H1 (cell line): ENCODE data around the gene CDC42BPB. TPM values are rescaled to one million over a fixed set of nuclear protein-coding genes. Genes with fewer than 3 reads are reported as not detected.

ENCODE experiments used
- CTCF ChIA-PET: fragments of 300-600 bp; sonication (Branson Sonifier 250); formaldehyde crosslinking; loops from one replicate; lab custom pipeline; 2021; ENCODE audit not compliant: partially characterized antibody; lab: Charles Lee
- POLR2A ChIA-PET: fragments of 300-600 bp; sonication (Branson Sonifier 250); formaldehyde crosslinking; loops from one replicate; lab custom pipeline; 2021; ENCODE audit warnings: inconsistent platforms; ENCODE audit not compliant: partially characterized antibody; lab: Charles Lee
- DNase-seq, 2 experiments: peaks; one replicate each; pipeline versions ENCODE4 v3.0.0 to v3.0.0-alpha.2; 2010 to 2022; ENCODE audit warnings: low spot score in 2 of 2, low read depth in 1 of 2, mixed read lengths in 1 of 2
- FAIRE-seq: peaks from 2 replicates; lab custom pipeline; 2011; peaks lifted over from hg19 to GRCh38; lab: Jason Lieb, UNC
- H2AFZ ChIP-seq: 2 replicates; pipeline ENCODE4 v1.8.1; 2012; ENCODE audit warnings: low read length, inconsistent platforms
- H2AK5ac ChIP-seq: 2 replicates; pipeline ENCODE4 v1.6.1; 2013; ENCODE audit warnings: low read depth, low read length
- H2BK120ac ChIP-seq: replicated peaks from 2 replicates; pipeline ENCODE3; 2013; ENCODE audit warnings: low read depth, low read length, inconsistent platforms
- H2BK12ac ChIP-seq: 2 replicates; pipeline ENCODE4 v1.6.1; 2013; ENCODE audit warnings: low read depth, low read length
- H2BK15ac ChIP-seq: 2 replicates; pipeline ENCODE4 v1.6.1; 2013; ENCODE audit warnings: low read length
- H2BK20ac ChIP-seq: 2 replicates; pipeline ENCODE4 v1.6.1; 2013; ENCODE audit warnings: low read length
- H2BK5ac ChIP-seq: 2 replicates; pipeline ENCODE4 v1.6.1; 2013; ENCODE audit warnings: low read depth, low read length
- H3K14ac ChIP-seq: 2 replicates; pipeline ENCODE4 v1.6.1; 2013; ENCODE audit warnings: inconsistent platforms; ENCODE audit not compliant: insufficient read length
- H3K18ac ChIP-seq: 2 replicates; pipeline ENCODE4 v1.6.1; 2013; ENCODE audit warnings: low read length; ENCODE audit errors: extremely low read depth
- H3K23ac ChIP-seq: 2 replicates; pipeline ENCODE4 v1.6.1; 2013; ENCODE audit warnings: inconsistent platforms; ENCODE audit not compliant: insufficient read length
- H3K23me2 ChIP-seq: 2 replicates; pipeline ENCODE4 v1.6.1; 2013; ENCODE audit warnings: low read depth, low read length
- H3K27ac ChIP-seq: 2 replicates; pipeline ENCODE4 v1.6.1; 2011; ENCODE audit warnings: low read depth, low read length, inconsistent platforms
- H3K27me3 ChIP-seq, 4 experiments: replicated peaks in 1 of 4; 1 replicate in 1 of 4; 2 replicates in 3 of 4; pipeline versions ENCODE4 v1.6.1 to v1.8.1; 2011 to 2013; ENCODE audit warnings: low read length in 3 of 4, mild to moderate bottlenecking in 3 of 4, inconsistent platforms in 2 of 4, mixed read lengths in 2 of 4, moderate library complexity in 1 of 4; ENCODE audit not compliant: control insufficient read depth in 3 of 4, insufficient read depth in 3 of 4; ENCODE audit errors: extremely low read depth in 1 of 4
- H3K36me3 ChIP-seq, 4 experiments: 2 replicates each; pipeline versions ENCODE4 v1.6.1 to v1.8.1; 2011 to 2013; ENCODE audit warnings: mild to moderate bottlenecking in 4 of 4, low read length in 3 of 4, moderate library complexity in 2 of 4, control low read depth in 1 of 4, inconsistent platforms in 1 of 4; ENCODE audit not compliant: insufficient read depth in 4 of 4, control insufficient read depth in 2 of 4
- H3K4ac ChIP-seq: replicated peaks from 2 replicates; pipeline ENCODE3; 2013; ENCODE audit warnings: low read length, low read depth, mixed read lengths, inconsistent platforms; ENCODE audit not compliant: insufficient read length
- H3K4me1 ChIP-seq, 4 experiments: replicated peaks in 1 of 4; 1 replicate in 1 of 4; 2 replicates in 3 of 4; pipeline versions ENCODE4 v1.6.1 to v1.8.1; 2011 to 2013; ENCODE audit warnings: low read length in 3 of 4, inconsistent platforms in 2 of 4, mixed read lengths in 1 of 4; ENCODE audit not compliant: insufficient read depth in 4 of 4, control insufficient read depth in 3 of 4
- H3K4me2 ChIP-seq, 2 experiments: 2 replicates each; pipeline versions ENCODE4 v1.6.1 to v1.8.1; 2011 to 2013; ENCODE audit warnings: low read depth in 2 of 2, low read length in 2 of 2, control low read depth in 1 of 2, inconsistent platforms in 1 of 2, mild to moderate bottlenecking in 1 of 2; ENCODE audit not compliant: insufficient read depth in 1 of 2
- H3K4me3 ChIP-seq, 4 experiments: fragments of 200-600, 300-600 bp in 1 of 4; sonication (generic), shearing (Covaris generic), sonication (Bioruptor Twin) in 1 of 4; 2 replicates each; pipeline versions ENCODE4 v1.5.1 to v1.8.1; 2011 to 2016; ENCODE audit warnings: low read length in 4 of 4, low read depth in 3 of 4, control low read depth in 2 of 4, inconsistent platforms in 2 of 4, mild to moderate bottlenecking in 2 of 4, mixed read lengths in 1 of 4, moderate library complexity in 1 of 4; ENCODE audit not compliant: insufficient read depth in 2 of 4; ENCODE audit errors: extremely low read depth in 1 of 4
- H3K56ac ChIP-seq: replicated peaks from 2 replicates; pipeline ENCODE3; 2013; ENCODE audit warnings: low read depth, mild to moderate bottlenecking, mixed read lengths, low read length, inconsistent platforms; ENCODE audit not compliant: insufficient read length
- H3K79me1 ChIP-seq: 2 replicates; pipeline ENCODE4 v1.6.1; 2013; ENCODE audit warnings: low read depth, low read length, control low read depth
- H3K79me2 ChIP-seq, 2 experiments: 2 replicates each; pipeline versions ENCODE4 v1.6.1 to v1.8.1; 2012 to 2013; ENCODE audit warnings: low read length in 2 of 2, mild to moderate bottlenecking in 2 of 2, inconsistent platforms in 1 of 2; ENCODE audit not compliant: insufficient read depth in 2 of 2, control insufficient read depth in 1 of 2
- H3K9ac ChIP-seq, 4 experiments: replicated peaks in 1 of 4; 1 replicate in 1 of 4; 2 replicates in 3 of 4; pipeline versions ENCODE4 v1.6.1 to v1.8.1; 2011 to 2013; ENCODE audit warnings: low read depth in 3 of 4, low read length in 3 of 4, control low read depth in 2 of 4, mild to moderate bottlenecking in 2 of 4, moderate library complexity in 2 of 4, inconsistent platforms in 1 of 4; ENCODE audit errors: extremely low read depth in 1 of 4
- H3K9me3 ChIP-seq, 2 experiments: 2 replicates each; pipeline versions ENCODE4 v1.6.1 to v1.8.1; 2012 to 2013; ENCODE audit warnings: mild to moderate bottlenecking in 2 of 2, moderate library complexity in 2 of 2, control low read depth in 1 of 2, inconsistent platforms in 1 of 2, low read depth in 1 of 2, low read length in 1 of 2, mixed read lengths in 1 of 2; ENCODE audit not compliant: insufficient read depth in 2 of 2
- H4K20me1 ChIP-seq, 2 experiments: replicated peaks in 1 of 2; 2 replicates each; pipeline versions ENCODE3 to v1.8.1; 2011 to 2013; ENCODE audit warnings: inconsistent platforms in 2 of 2, low read length in 2 of 2, mild to moderate bottlenecking in 1 of 2; ENCODE audit not compliant: insufficient read depth in 2 of 2, control insufficient read depth in 1 of 2
- H4K5ac ChIP-seq: 2 replicates; pipeline ENCODE4 v1.6.1; 2013; ENCODE audit warnings: low read length, low read depth, mixed read lengths, inconsistent platforms; ENCODE audit not compliant: insufficient read length
- H4K8ac ChIP-seq: 2 replicates; pipeline ENCODE4 v1.8.0; 2013; ENCODE audit warnings: mild to moderate bottlenecking, moderate library complexity, low read length, inconsistent platforms; ENCODE audit not compliant: insufficient read depth; ENCODE audit errors: extremely low read depth
- H4K91ac ChIP-seq: replicated peaks from 2 replicates; pipeline ENCODE3; 2013; ENCODE audit warnings: low read length, mixed read lengths, inconsistent platforms; ENCODE audit not compliant: insufficient read length
- JUN ChIP-seq: IDR thresholded peaks from 2 replicates; pipeline ENCODE4 v1.6.1; 2011; ENCODE audit warnings: low read depth, mild to moderate bottlenecking, improper control_type of control experiment, low read length
- WGBS, 2 experiments: shearing (Covaris generic) in 1 of 2; methylation state at CpG; one replicate each; pipeline versions ENCODE4 v1.1.6 to v1.1.7; 2013 to 2015; ENCODE audit warnings: low lambda C conversion rate in 2 of 2, mixed read lengths in 2 of 2, inconsistent platforms in 1 of 2, low coverage in 1 of 2, missing lambda C conversion rate in 1 of 2; ENCODE audit not compliant: insufficient replicate concordance in 2 of 2, insufficient coverage in 1 of 2, insufficient read length in 1 of 2; ENCODE audit errors: extremely low coverage in 1 of 2, missing lambda C conversion rate in 1 of 2; 5-methylcytosine and 5-hydroxymethylcytosine counted together
- polyA plus RNA-seq, 7 experiments: library from polyadenylated mRNA; depleted of rRNA in 3 of 7; stranded (reverse) in 5 of 7; unstranded in 2 of 7; fragments of >200 nt in 5 of 7; fragments of 200-250 nt in 2 of 7; gene quantifications; 1 replicate in 5 of 7; 2 replicates in 1 of 7; 4 replicates in 1 of 7; pipeline versions ENCODE4 v1.2.1 to v1.2.3, GENCODE V29; 2011 to 2013; ENCODE audit warnings: missing spikeins in 2 of 7, mixed read lengths in 2 of 7
- total RNA-seq: library from RNA; stranded (reverse); fragmentation: NEBNext Ultra II Directional; extraction: Animal tissue kit (Norgen Biotek cat#: 25700); gene quantifications from 2 replicates; pipeline ENCODE4 v1.2.1, GENCODE V29; 2021
- TF ChIP-seq, protein P1 (sequence below): IDR thresholded peaks from 2 replicates; pipeline ENCODE4 v1.6.1; 2012; ENCODE audit warnings: inconsistent platforms

Gene CDC42BPB
- total and polyA plus RNA-seq, 2 of the 8 experiments (the other 6 are each of a cell fraction or from before 2014, with no cell fraction given), result 51.2 to 88.2 TPM

DNA sequence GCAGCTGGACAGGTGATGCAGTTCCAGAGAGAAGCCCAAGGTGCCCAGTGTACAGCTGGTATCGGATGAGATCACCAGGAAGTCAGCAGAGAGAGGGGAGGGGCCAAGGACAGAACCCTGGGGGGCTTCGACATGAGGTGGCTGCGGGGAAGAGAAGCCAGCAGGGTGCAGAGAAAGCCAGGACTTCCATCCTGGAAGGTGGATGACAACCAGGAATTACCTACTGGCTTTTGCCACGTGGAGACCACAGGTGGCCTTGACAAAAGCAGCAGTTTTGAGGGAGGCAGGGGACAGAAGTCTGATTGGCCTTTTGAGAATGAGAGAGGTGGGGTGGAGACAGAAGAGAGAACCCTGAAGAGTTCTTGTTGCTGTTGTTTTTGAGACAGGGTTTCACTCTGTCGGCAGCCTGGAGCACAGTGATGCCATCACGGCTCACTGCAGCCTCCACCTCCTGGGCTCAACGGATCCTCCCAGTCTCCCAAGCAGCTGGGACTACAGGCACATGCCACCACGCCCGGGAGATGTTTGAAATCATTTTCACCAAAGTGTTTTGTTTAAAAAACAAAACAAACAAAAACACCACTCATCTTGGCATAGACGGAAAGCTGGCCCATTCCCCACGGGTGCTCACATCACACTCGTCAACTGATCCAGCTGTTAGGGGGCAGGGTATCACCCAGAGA, 35.2 kb downstream of the CDC42BPB start:
- peaks cover 4 to 84% of the 10 kb centered on the region in 2 experiments for H3K79me2 ChIP-seq
- FAIRE-seq, result no peak
- 74% methylated on average over 12 of the region's 12 CpGs; no CpG with 5 or more reads in 1 of the 2 experiments for whole genome bisulfite sequencing, 2 experiments
- no peak overlapping the region for H3K18ac ChIP-seq
- no peak overlapping the region for H3K4ac ChIP-seq
- no peak overlapping the region for H2AK5ac ChIP-seq
- H2BK120ac ChIP-seq, result no peak overlapping the region
- peaks cover 26% of the 10 kb centered on the region for H3K79me1 ChIP-seq
- no peak overlapping the region for H3K56ac ChIP-seq
- CTCF ChIA-PET, result interaction anchor here (0.6 to 0.9 kb wide), 4 partner anchors 15 to 54 kb away, joined by 3 to 4 read pairs (median 3); no protein-coding TSS in a partner anchor
- no peak overlapping the region for H4K5ac ChIP-seq
- no peak for DNase-seq
- no peak for TF ChIP-seq JUN
- TF ChIP-seq, protein P1, sequence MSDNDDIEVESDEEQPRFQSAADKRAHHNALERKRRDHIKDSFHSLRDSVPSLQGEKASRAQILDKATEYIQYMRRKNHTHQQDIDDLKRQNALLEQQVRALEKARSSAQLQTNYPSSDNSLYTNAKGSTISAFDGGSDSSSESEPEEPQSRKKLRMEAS, result 0 out of 2 replicates have a peak, but pooled peaks have one; percentile 36
- no peak overlapping the region for H4K8ac ChIP-seq
- H2BK15ac ChIP-seq, result 0 out of 2 replicates have a peak overlapping the region, but pooled peaks have one; percentile 61
- H3K4me3 ChIP-seq, result no peak overlapping the region
- no peak overlapping the region for H3K23ac ChIP-seq
- no peak overlapping the region for H2BK5ac ChIP-seq
- no peak overlapping the region for H2BK12ac ChIP-seq
- no peak overlapping the region for H4K91ac ChIP-seq
- H3K27ac ChIP-seq, result no peak overlapping the region
- POLR2A ChIA-PET, result no interaction called here
- H2BK20ac ChIP-seq, result no peak overlapping the region
- H3K36me3 ChIP-seq, result no peaks in the 10 kb centered on the region; a peak in 1 of 8 replicates
- H3K4me2 ChIP-seq, result 0 out of 4 replicates have a peak overlapping the region, but pooled peaks of 1 of the 2 experiments have one; percentile 6
- H2AFZ ChIP-seq, result no peak overlapping the region
- H3K4me1 ChIP-seq, result peaks cover 4 to 12% (median 7%) of the 10 kb centered on the region in 4 experiments
- no peaks in the 10 kb centered on the region; a peak in 1 of 7 replicates for H3K27me3 ChIP-seq
- peaks cover 7 to 35% of the 10 kb centered on the region in 2 experiments for H4K20me1 ChIP-seq
- no peaks in the 10 kb centered on the region for H3K23me2 ChIP-seq
- no peaks in the 10 kb centered on the region for H3K9me3 ChIP-seq
- H3K14ac ChIP-seq, result no peak overlapping the region
- H3K9ac ChIP-seq, result no peak overlapping the region
